Measurements from ENCODE around the gene ITGB7.
"Not testable (repeated sequence)": the region's sequence is repeated elsewhere in the genome, so short reads cannot be mapped to it uniquely, and the experiment has no call there.

- TF ChIP-seq, protein P1, sequence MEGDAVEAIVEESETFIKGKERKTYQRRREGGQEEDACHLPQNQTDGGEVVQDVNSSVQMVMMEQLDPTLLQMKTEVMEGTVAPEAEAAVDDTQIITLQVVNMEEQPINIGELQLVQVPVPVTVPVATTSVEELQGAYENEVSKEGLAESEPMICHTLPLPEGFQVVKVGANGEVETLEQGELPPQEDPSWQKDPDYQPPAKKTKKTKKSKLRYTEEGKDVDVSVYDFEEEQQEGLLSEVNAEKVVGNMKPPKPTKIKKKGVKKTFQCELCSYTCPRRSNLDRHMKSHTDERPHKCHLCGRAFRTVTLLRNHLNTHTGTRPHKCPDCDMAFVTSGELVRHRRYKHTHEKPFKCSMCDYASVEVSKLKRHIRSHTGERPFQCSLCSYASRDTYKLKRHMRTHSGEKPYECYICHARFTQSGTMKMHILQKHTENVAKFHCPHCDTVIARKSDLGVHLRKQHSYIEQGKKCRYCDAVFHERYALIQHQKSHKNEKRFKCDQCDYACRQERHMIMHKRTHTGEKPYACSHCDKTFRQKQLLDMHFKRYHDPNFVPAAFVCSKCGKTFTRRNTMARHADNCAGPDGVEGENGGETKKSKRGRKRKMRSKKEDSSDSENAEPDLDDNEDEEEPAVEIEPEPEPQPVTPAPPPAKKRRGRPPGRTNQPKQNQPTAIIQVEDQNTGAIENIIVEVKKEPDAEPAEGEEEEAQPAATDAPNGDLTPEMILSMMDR (IDR thresholded peaks at IDR 0.05; ENCODE audit: extremely low read depth in 1 of 2, insufficient read depth in 1 of 2, low read depth in 1 of 2, low read length in 2 of 2): not testable (repeated sequence)
- TF ChIP-seq POLR2A (IDR thresholded peaks at IDR 0.05; ENCODE audit: low read depth, low read length); EZH2 (IDR thresholded peaks at IDR 0.05; ENCODE audit: borderline replicate concordance, low read depth, low read length, severe bottlenecking); MAX (IDR thresholded peaks at IDR 0.05; ENCODE audit: insufficient read depth, insufficient read length): not testable (repeated sequence)
These were observed 29.6 kb downstream of the ITGB7 start for GRCh38 chr12:53177447-53177846.

Data from endothelial cell of umbilical vein (primary cell).